Cardiac fibroblast (primary cell): Measurements from ENCODE around the gene CRY1.
A peak's percentile ranks its signal among the peaks of the same experiment; 100 is the strongest.

Source experiments
- DNase-seq, 2 donors: peaks; one replicate each; pipeline versions ENCODE4 v3.0.0 to v3.0.0-alpha.2; 2010; ENCODE audit warnings: low read depth in 2 of 2
- H3K4me3 ChIP-seq, 2 donors: replicated peaks in 1 of 2; 1 replicate in 1 of 2; 2 replicates in 1 of 2; pipeline ENCODE4 v1.5.1; 2011; ENCODE audit warnings: low read depth in 2 of 2, low read length in 2 of 2, mild to moderate bottlenecking in 2 of 2, moderate library complexity in 1 of 2
- CTCF ChIP-seq: IDR thresholded peaks from one replicate; pipeline ENCODE4 v1.5.1; 2011; ENCODE audit warnings: low read depth, mild to moderate bottlenecking, low read length, inconsistent platforms

The CRY1 gene

GRCh38 chr12:106947461-106947860 is 145.9 kb downstream of the CRY1 start:
- no peak for TF ChIP-seq CTCF
- no peak overlapping the region for H3K4me3 ChIP-seq

GRCh38 chr12:106945261-106945851 is 148.0 kb downstream of the CRY1 start:
- peak in 1 of 2 donors; percentile 27 for DNase-seq
- H3K4me3 ChIP-seq, result no peak overlapping the region
- no peak for TF ChIP-seq CTCF

More at GRCh38 chr12:106947461-106947860, 145.9 kb downstream of the CRY1 start:
- no peak for DNase-seq

- DNase-seq, result no peak
- no peak overlapping the region for H3K4me3 ChIP-seq
- TF ChIP-seq CTCF, result no peak
These were observed 150.6 kb downstream of the CRY1 start for GRCh38 chr12:106942775-106943174.

- TF ChIP-seq CTCF, result no peak
- no peak for DNase-seq
- H3K4me3 ChIP-seq, result no peak overlapping the region
These were observed 151.7 kb downstream of the CRY1 start for GRCh38 chr12:106941481-106942156.
